ENCODE measurements around the gene GPR148. TPM values are rescaled to one million over a fixed set of nuclear protein-coding genes. Genes with fewer than 3 reads are reported as not detected.

The GPR148 gene
- total RNA-seq = not detected in 2 replicates

GRCh38 chr2:130728549-130729316 lies at the start of gene GPR148:
Gene GPR148 (plus strand): TSS chr2:130729070. CDS start chr2:130729152, 82 bp downstream.

GRCh38 chr2:130755256-130756052 lies 26.6 kb downstream of the GPR148 start, which contains the start of gene AMER3:
Gene AMER3 (plus strand): TSS chr2:130755540. CDS start chr2:130762073, 6,533 bp downstream.

Other genes starting within 250 kb of the GPR148 start
- 0.05 and 0.07 TPM in 2 replicates for gene POTEI, start 219.7 kb upstream of the GPR148 start, total RNA-seq
- not detected in 2 replicates for gene CFC1B, start 207.8 kb upstream of the GPR148 start, total RNA-seq
- gene CFC1, start 129.5 kb upstream of the GPR148 start, total RNA-seq = not detected in 2 replicates
- 0.07 TPM in 1 of 2 replicates, not detected in the other for gene POTEJ, start 117.6 kb upstream of the GPR148 start, total RNA-seq
- gene AMER3, start 26.5 kb downstream of the GPR148 start, total RNA-seq = not detected in 2 replicates
- gene ARHGEF4, start 107.8 kb downstream of the GPR148 start, total RNA-seq = under 0.01 TPM in 1 of 2 replicates, not detected in the other